NT2/D1 (cell line): ENCODE measurements around the gene TNS3.

ENCODE experiments used
- YY1 ChIP-seq: IDR thresholded peaks from 2 replicates; pipeline ENCODE4 v1.6.1; 2011; ENCODE audit not compliant: insufficient read length, insufficient read depth
- ZNF274 ChIP-seq: IDR thresholded peaks from 2 replicates; pipeline ENCODE4 v1.6.1; 2011; ENCODE audit warnings: mild to moderate bottlenecking, low read depth, low read length

DNA sequence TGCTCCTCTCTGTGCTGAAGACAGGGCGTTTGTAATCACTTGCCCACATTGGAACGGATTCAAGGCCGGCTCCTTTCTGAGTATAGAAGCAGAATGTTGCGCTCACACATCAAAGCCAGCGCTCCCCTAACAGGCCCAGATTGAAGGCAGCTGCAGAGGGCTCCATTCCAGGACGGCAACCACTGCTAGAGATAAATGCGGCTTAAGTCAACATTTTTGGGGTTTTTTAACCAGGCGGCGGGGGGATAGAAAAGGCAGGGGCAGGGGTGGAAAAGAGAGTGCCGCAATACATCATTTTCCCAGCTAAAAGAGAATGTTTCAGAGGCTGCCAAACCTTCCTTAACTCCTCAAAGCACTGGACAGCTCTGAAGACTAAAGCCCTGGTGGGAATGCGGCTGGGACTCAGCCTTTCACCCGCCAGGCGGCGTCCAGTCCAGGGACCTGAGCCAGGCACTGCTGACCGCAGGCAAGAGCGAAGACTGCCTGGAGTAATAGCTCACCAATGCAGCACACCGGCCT lies 189.6 kb downstream of the TNS3 start:
- TF ChIP-seq YY1, result no peak
- TF ChIP-seq ZNF274, result no peak
